HL-60 (cell line): ENCODE measurements around the gene PABPN1.

Experiments used
- DNase-seq, 2 experiments: peaks; one replicate each; pipeline ENCODE4 v3.0.0-alpha.2; 2010 to 2020; ENCODE audit warnings: low read depth in 1 of 2, low spot score in 1 of 2
- H3K27ac ChIP-seq: fragments of 250-450 bp; sonication (Bioruptor Pico); replicated peaks from 2 replicates; pipeline ENCODE4 v1.5.1; 2020; ENCODE audit warnings: mild to moderate bottlenecking, moderate library complexity
- H3K27me3 ChIP-seq: fragments of 250-450 bp; sonication (Bioruptor Pico); 2 replicates; pipeline ENCODE4 v1.5.1; 2021; ENCODE audit warnings: mild to moderate bottlenecking, moderate library complexity; ENCODE audit not compliant: insufficient read depth, poor library complexity, severe bottlenecking
- H3K4me3 ChIP-seq: replicated peaks from 2 replicates; pipeline ENCODE4 v1.5.1; 2011; ENCODE audit warnings: mild to moderate bottlenecking, control low read depth, low read length; ENCODE audit not compliant: insufficient read depth
- CTCF ChIP-seq: IDR thresholded peaks from one replicate; pipeline ENCODE4 v1.5.1; 2011; ENCODE audit warnings: low read length, control low read depth, inconsistent platforms; ENCODE audit not compliant: insufficient read depth
- GABPA ChIP-seq: IDR thresholded peaks from 2 replicates; pipeline ENCODE4 v1.6.1; 2012; ENCODE audit warnings: low read depth
- POLR2AphosphoS5 ChIP-seq: IDR thresholded peaks from 2 replicates; pipeline ENCODE4 v1.6.1; 2012; ENCODE audit warnings: low read depth
- REST ChIP-seq: IDR thresholded peaks from 2 replicates; pipeline ENCODE4 v1.6.1; 2012; ENCODE audit warnings: low read depth; ENCODE audit not compliant: insufficient replicate concordance
- SPI1 ChIP-seq: IDR thresholded peaks from 2 replicates; pipeline ENCODE4 v1.6.1; 2012; ENCODE audit warnings: low read depth, mild to moderate bottlenecking, borderline replicate concordance

Gene PABPN1

GRCh38 chr14:23359167-23359626 lies 37.9 kb downstream of the PABPN1 start:
- DNase-seq, result no peak
- no peak for TF ChIP-seq CTCF
- H3K27me3 ChIP-seq, result peaks cover 30% of the 10 kb centered on the region
- no peak overlapping the region for H3K4me3 ChIP-seq
- H3K27ac ChIP-seq, result no peak overlapping the region

- H3K4me3 ChIP-seq, result no peak overlapping the region
- TF ChIP-seq GABPA (no peak), SPI1 (no peak), REST (no peak), POLR2AphosphoS5 (no peak), CTCF (no peak)
- no peak overlapping the region for H3K27ac ChIP-seq
- no peak for DNase-seq
- H3K27me3 ChIP-seq, result peaks cover 31% of the 10 kb centered on the region
Measured at GRCh38 chr14:23359722-23360447, 38.6 kb downstream of the PABPN1 start.

- no peak for DNase-seq
- Histone ChIP-seq H3K27ac (no peak overlapping the region), H3K27me3 (peaks cover 32% of the 10 kb centered on the region), H3K4me3 (no peak overlapping the region)
- TF ChIP-seq POLR2AphosphoS5 (no peak), GABPA (no peak), REST (no peak)
Measured at GRCh38 chr14:23360496-23360895, 39.2 kb downstream of the PABPN1 start.

- TF ChIP-seq SPI1 (no peak), REST (no peak), CTCF (no peak), POLR2AphosphoS5 (no peak), GABPA (no peak)
- Histone ChIP-seq H3K4me3 (no peak overlapping the region), H3K27ac (no peak overlapping the region), H3K27me3 (peaks cover 37% of the 10 kb centered on the region)
- DNase-seq, result no peak
Measured at GRCh38 chr14:23361320-23361719, 40.1 kb downstream of the PABPN1 start.
